Endodermal cell (in vitro differentiated cells): Measurements from ENCODE around the gene MYL10. TPM values are rescaled to one million over a fixed set of nuclear protein-coding genes. Genes with fewer than 3 reads are reported as not detected.

ENCODE experiments used
- DNase-seq: peaks from one replicate; pipeline ENCODE4 v3.0.0-alpha.2; 2017
- H3K27ac ChIP-seq: 2 replicates; pipeline ENCODE4 v1.5.1; 2013; ENCODE audit warnings: mild to moderate bottlenecking, low read depth, low read length, moderate library complexity
- H3K27me3 ChIP-seq: 2 replicates; pipeline ENCODE4 v1.6.1; 2013; ENCODE audit warnings: mild to moderate bottlenecking, low read length, moderate library complexity; ENCODE audit not compliant: insufficient read depth, control insufficient read depth, poor library complexity, severe bottlenecking
- H3K36me3 ChIP-seq: 2 replicates; pipeline ENCODE4 v1.7.0; 2013; ENCODE audit warnings: mild to moderate bottlenecking, low read length, moderate library complexity; ENCODE audit not compliant: control insufficient read depth, insufficient read depth
- H3K4me1 ChIP-seq: one replicate; pipeline ENCODE4 v1.7.0; 2013; ENCODE audit warnings: low read length; ENCODE audit not compliant: control insufficient read depth, insufficient read depth
- H3K4me3 ChIP-seq: 2 replicates; pipeline ENCODE4 v1.5.1; 2013; ENCODE audit warnings: mild to moderate bottlenecking, low read length, moderate library complexity
- H3K9ac ChIP-seq: 2 replicates; pipeline ENCODE4 v1.6.1; 2013; ENCODE audit warnings: mild to moderate bottlenecking, low read length, moderate library complexity; ENCODE audit not compliant: poor library complexity, severe bottlenecking; ENCODE audit errors: extremely low read depth
- H3K9me3 ChIP-seq: 2 replicates; pipeline ENCODE4 v1.6.1; 2013; ENCODE audit warnings: mild to moderate bottlenecking, low read length, moderate library complexity; ENCODE audit not compliant: control insufficient read depth
- H3K27ac Mint-ChIP-seq: 2 replicates; pipeline ENCODE4 v1.8.0; 2020; ENCODE audit warnings: mixed read lengths
- H3K27me3 Mint-ChIP-seq: 2 replicates; pipeline ENCODE4 v1.8.0; 2021; ENCODE audit warnings: mild to moderate bottlenecking, mixed read lengths; ENCODE audit not compliant: insufficient read depth
- H3K36me3 Mint-ChIP-seq: 2 replicates; pipeline ENCODE4 v1.8.0; 2020; ENCODE audit warnings: low read depth, mixed read lengths
- H3K4me1 Mint-ChIP-seq: 2 replicates; pipeline ENCODE4 v1.8.0; 2020; ENCODE audit warnings: mixed read lengths
- H3K4me3 Mint-ChIP-seq: 2 replicates; pipeline ENCODE4 v1.8.0; 2020; ENCODE audit warnings: mild to moderate bottlenecking, moderate library complexity, mixed read lengths
- H3K9me3 Mint-ChIP-seq: 2 replicates; pipeline ENCODE4 v1.8.0; 2020; ENCODE audit warnings: mild to moderate bottlenecking, mixed read lengths
- WGBS, 2 experiments: methylation state at CpG; one replicate each; pipeline versions ENCODE4 v1.1.5 to v1.1.7; 2013; ENCODE audit warnings: missing lambda C conversion rate in 2 of 2, mixed read lengths in 1 of 2; ENCODE audit not compliant: insufficient coverage in 1 of 2, insufficient read length in 1 of 2; 5-methylcytosine and 5-hydroxymethylcytosine counted together
- total RNA-seq, 2 donors: library from RNA; stranded (reverse); fragmentation: NEBNext Ultra II Directional in 1 of 2; extraction: Animal tissue kit (Norgen Biotek cat#: 25700) in 1 of 2; gene quantifications; 2 replicates in 1 of 2; 3 replicates in 1 of 2; pipeline ENCODE4 v1.2.1, GENCODE V29; 2021
- TF ChIP-seq, protein P1 (sequence below): fragments of 200-600 bp; sonication (generic); conservative IDR thresholded peaks from 2 replicates; pipeline ENCODE4 v1.5.0; 2021; ENCODE audit warnings: antibody characterized with exemption, mild to moderate bottlenecking

Gene MYL10
- total RNA-seq, 2 donors from 2014 or later: not detected

DNA sequence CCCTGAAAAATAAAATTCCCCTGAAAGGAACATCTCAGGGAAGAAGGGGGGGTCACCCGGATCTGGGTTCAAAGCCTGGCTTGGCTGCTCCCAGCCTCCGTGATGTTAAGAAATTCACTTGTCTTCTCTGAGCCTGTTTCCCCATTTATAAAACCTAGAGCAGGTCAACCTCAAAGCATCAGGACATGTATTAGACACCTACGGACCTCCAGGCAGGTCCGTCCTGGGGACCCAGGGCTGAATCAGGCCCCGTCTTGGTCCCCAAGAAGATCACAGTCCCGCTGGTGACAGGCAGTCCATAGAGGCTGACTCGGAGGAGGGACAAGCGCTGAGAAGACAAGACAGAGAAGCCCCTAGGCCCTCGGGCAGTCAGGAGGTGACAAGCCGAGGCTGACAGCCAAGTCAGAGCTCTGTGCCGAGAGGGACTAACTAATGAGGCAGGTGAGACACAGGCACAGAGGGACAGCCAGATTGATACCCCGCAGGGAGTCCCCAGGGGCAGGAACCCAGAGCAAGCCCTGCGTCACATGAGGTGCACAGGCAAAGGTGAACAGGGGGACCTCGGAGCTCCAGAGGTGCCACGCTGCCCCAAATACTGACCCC is 2.9 kb downstream of the MYL10 start:
- no peaks in the 10 kb centered on the region for H3K9me3 Mint-ChIP-seq
- H3K27ac Mint-ChIP-seq: no peak overlapping the region
- H3K27ac ChIP-seq: no peak overlapping the region

DNA sequence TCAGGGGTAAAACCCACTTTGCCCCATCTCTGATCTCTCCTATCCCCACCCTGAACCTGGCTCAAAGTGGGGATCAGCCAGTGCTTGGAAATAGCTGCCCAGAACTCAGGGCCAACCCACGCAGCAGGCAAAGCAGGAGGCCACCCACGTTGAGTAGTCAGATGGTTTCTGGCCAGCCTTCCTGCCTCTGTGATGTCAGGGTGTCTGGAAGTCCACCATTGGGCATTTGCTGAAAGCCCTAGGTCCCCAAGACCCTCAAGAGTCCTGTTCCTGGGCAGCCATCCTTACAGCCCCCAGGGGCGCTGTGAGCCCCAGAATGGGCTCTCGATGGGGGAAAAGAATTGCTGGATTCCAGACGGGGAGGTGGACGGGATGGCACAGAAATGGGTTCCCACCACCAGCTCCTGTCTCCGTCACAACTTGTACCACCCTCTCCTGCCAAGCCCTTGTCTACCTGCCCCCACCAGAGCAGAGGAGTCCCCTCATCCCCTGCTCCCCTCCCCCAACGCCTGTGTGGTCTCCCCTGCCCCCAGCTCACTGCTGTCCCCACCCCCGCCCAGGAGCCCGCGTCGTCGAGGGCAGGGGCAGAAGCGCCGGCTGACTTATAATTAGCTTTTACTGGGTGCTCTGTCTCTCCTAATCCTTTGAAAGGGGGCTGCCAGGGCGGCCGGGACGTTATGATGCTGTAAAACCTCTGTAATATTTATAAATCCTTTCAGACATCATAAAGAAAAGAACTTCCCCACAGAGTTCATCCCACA is 3.9 kb downstream of the MYL10 start:
- H3K4me3 ChIP-seq: no peak overlapping the region
- no peaks in the 10 kb centered on the region for H3K9me3 Mint-ChIP-seq
- H3K36me3 ChIP-seq: no peaks in the 10 kb centered on the region
- peaks cover 10% of the 10 kb centered on the region for H3K4me1 ChIP-seq
- TF ChIP-seq, protein P1, sequence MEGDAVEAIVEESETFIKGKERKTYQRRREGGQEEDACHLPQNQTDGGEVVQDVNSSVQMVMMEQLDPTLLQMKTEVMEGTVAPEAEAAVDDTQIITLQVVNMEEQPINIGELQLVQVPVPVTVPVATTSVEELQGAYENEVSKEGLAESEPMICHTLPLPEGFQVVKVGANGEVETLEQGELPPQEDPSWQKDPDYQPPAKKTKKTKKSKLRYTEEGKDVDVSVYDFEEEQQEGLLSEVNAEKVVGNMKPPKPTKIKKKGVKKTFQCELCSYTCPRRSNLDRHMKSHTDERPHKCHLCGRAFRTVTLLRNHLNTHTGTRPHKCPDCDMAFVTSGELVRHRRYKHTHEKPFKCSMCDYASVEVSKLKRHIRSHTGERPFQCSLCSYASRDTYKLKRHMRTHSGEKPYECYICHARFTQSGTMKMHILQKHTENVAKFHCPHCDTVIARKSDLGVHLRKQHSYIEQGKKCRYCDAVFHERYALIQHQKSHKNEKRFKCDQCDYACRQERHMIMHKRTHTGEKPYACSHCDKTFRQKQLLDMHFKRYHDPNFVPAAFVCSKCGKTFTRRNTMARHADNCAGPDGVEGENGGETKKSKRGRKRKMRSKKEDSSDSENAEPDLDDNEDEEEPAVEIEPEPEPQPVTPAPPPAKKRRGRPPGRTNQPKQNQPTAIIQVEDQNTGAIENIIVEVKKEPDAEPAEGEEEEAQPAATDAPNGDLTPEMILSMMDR: peak; percentile 56
- H3K9ac ChIP-seq: peak overlapping the region; percentile 17
- no peaks in the 10 kb centered on the region for H3K36me3 Mint-ChIP-seq
- peaks cover 22% of the 10 kb centered on the region for H3K4me1 Mint-ChIP-seq
- no peaks in the 10 kb centered on the region for H3K9me3 ChIP-seq
- no peaks in the 10 kb centered on the region for H3K27me3 ChIP-seq
- H3K27ac ChIP-seq: no peak overlapping the region
- peak overlapping the region; percentile 85 for H3K27ac Mint-ChIP-seq
- H3K4me3 Mint-ChIP-seq: no peak overlapping the region
- peaks cover 2% of the 10 kb centered on the region for H3K27me3 Mint-ChIP-seq
- 26 to 53% methylated on average over 7 to 18 of the region's 18 CpGs for WGBS, 2 experiments
- peak; percentile 65 for DNase-seq

More for the DNA sequence above, 2.9 kb downstream of the MYL10 start:
- H3K27me3 Mint-ChIP-seq: peaks cover 2% of the 10 kb centered on the region
- Histone ChIP-seq H3K4me3 (no peak overlapping the region), H3K27me3 (no peaks in the 10 kb centered on the region), H3K9me3 (no peaks in the 10 kb centered on the region), H3K36me3 (no peaks in the 10 kb centered on the region), H3K4me1 (peaks cover 10% of the 10 kb centered on the region), H3K9ac (no peak overlapping the region)
- 79 to 80% methylated on average over 13 to 15 of the region's 15 CpGs for WGBS, 2 experiments
- H3K36me3 Mint-ChIP-seq: no peaks in the 10 kb centered on the region
- TF ChIP-seq, protein P1: no peak
- DNase-seq: peak; percentile 71
- peaks cover 22% of the 10 kb centered on the region for H3K4me1 Mint-ChIP-seq
- H3K4me3 Mint-ChIP-seq: no peak overlapping the region

DNA sequence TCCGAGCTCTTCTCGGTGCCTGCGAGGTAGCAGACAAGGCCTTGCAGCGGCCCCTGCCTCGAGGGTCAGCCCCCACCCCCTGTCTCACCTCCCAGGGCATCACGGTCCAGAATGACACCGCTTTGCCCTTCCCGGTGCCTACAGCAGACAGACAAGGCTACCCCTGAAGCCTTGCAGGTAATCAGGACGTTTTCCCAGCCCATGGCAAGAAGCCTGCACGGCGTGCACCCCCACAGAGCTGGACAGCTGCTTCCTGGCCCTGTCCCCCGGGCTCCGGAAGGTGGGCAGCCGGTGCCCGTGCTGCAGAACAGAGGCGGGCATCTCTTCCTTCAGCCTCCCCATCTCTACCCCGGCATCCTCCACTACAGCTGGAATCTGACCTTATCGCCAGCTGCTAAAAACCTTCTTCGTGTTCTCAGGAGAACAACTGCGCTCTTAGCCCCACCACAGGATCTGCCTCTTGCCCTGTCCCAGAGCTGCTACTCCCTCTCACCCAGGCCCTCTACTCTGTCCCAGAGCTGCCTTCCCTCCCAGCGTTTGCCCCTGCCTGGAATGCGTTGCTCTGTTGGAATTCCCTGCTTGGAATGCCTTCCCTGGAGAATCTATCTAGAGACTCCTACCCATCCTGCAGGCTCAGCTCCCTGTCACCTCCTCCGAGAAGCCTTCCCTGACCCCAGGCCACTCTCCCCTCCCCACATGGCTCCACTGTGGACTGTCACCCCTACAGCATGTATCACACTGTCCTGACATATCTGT is 4.7 kb downstream of the MYL10 start:
- TF ChIP-seq, protein P1: no peak
- peak; percentile 91 for DNase-seq
- Mint-ChIP-seq H3K9me3 (no peaks in the 10 kb centered on the region), H3K27me3 (peaks cover 2% of the 10 kb centered on the region), H3K4me3 (no peak overlapping the region), H3K27ac (peak overlapping the region; percentile 85), H3K4me1 (peaks cover 22% of the 10 kb centered on the region), H3K36me3 (no peaks in the 10 kb centered on the region)
- Histone ChIP-seq H3K4me1 (peaks cover 10% of the 10 kb centered on the region), H3K36me3 (no peaks in the 10 kb centered on the region), H3K27ac (no peak overlapping the region), H3K27me3 (no peaks in the 10 kb centered on the region), H3K9ac (peak overlapping the region; percentile 17), H3K9me3 (no peaks in the 10 kb centered on the region), H3K4me3 (no peak overlapping the region)
- 66 to 77% methylated on average over 15 to 23 of the region's 23 CpGs for WGBS, 2 experiments
